K562 (cell line): ENCODE measurements around the gene RAX. TPM values are rescaled to one million over a fixed set of nuclear protein-coding genes. Genes with fewer than 3 reads are reported as not detected.

Experiments used
- BCL6 ChIP-seq: fragments of 250-450 bp; sonication (Bioruptor Pico); IDR thresholded peaks from 2 replicates; pipeline ENCODE4 v1.4.0; 2020
- HDGF ChIP-seq: fragments of 450-650 bp; IDR thresholded peaks from 2 replicates; pipeline ENCODE4 v1.6.1; 2016
- ZBTB34 ChIP-seq: fragments of 250-450 bp; sonication (Bioruptor Pico); IDR thresholded peaks from 2 replicates; pipeline ENCODE4 v1.8.0; 2021; ENCODE audit warnings: mild to moderate bottlenecking, moderate library complexity
- ZNF318 ChIP-seq, 2 experiments: fragments of 450-650 bp; IDR thresholded peaks; 2 replicates each; pipeline ENCODE4 v1.6.1; 2016; ENCODE audit warnings: mild to moderate bottlenecking in 2 of 2, borderline replicate concordance in 1 of 2, low read depth in 1 of 2, moderate library complexity in 1 of 2
- polyA plus RNA-seq, 8 experiments: library from polyadenylated mRNA; depleted of rRNA in 4 of 8; stranded (reverse) in 5 of 8; unstranded in 3 of 8; fragments of >200 nt; fragmentation: Nextera tagmentation in 2 of 8; fragmentation: Illumina TruSeq in 1 of 8; extraction: Ambion mirVana in 2 of 8; extraction: Trizol in 1 of 8; gene quantifications; 2 replicates each; pipeline versions ENCODE4 v1.2.1 to v1.2.3, GENCODE V29; 2011 to 2014; ENCODE audit warnings: inconsistent platforms in 1 of 8, missing spikeins in 1 of 8
- total RNA-seq, 7 experiments: library from RNA; depleted of rRNA in 6 of 7; stranded (reverse); fragments of >200 nt in 6 of 7; fragmentation: Illumina TruSeq in 2 of 7; extraction: Trizol in 2 of 7; gene quantifications; 2 replicates each; pipeline versions ENCODE4 v1.2.1 to v1.2.3, GENCODE V29; 2011 to 2021; ENCODE audit warnings: low replicate concordance in 1 of 7
- TF ChIP-seq, protein P1 (sequence below): sonication (generic); formaldehyde crosslinking; IDR thresholded peaks from 2 replicates; pipeline ENCODE4 v1.8.0; 2022; ENCODE audit warnings: missing genetic modification reagents, mild to moderate bottlenecking, borderline replicate concordance

The RAX gene
- total and polyA plus RNA-seq, 9 of the 15 experiments (the other 6 are each of a cell fraction or from before 2014, with no cell fraction given) = not detected

DNA sequence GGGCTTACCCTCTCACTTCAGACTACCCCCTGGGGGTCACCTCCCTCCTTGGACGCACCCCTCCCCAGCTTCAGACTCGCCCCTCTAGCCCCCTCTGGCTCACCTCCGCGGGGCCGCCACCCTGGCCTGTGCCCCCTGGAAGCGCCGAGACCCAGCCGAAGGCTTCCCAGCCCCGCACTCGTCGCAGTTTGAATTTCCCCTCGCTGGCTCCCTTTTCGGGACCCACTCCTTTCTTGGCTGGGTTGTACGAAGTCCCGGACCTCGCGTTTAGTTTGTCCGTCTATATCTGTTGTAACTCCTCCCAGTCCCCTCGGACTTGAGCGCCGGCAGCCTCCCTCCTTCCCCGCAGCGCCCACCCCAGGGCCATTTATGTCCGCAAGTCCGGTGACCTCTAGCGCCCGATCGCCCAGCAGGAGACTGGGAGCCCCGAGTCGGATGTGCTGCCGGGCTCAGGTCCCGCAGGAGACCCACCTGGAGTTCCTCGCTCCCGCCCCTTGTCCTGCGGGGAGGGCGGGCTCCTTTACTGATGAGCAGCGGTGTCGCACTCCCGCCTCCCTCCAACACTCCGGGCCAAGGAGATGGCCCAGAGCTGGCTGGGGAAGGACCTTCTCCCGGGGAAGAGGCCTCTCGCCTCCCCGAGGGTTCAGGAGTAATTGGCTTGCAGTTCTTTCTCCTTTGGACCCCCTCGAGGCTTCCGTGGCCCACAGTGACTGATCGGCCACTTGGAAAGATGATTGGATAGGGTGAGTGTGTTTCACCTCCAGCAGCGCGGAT, 692 bp upstream of the RAX start (continued):
- TF ChIP-seq, protein P1, sequence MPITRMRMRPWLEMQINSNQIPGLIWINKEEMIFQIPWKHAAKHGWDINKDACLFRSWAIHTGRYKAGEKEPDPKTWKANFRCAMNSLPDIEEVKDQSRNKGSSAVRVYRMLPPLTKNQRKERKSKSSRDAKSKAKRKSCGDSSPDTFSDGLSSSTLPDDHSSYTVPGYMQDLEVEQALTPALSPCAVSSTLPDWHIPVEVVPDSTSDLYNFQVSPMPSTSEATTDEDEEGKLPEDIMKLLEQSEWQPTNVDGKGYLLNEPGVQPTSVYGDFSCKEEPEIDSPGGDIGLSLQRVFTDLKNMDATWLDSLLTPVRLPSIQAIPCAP = no peak
- TF ChIP-seq ZNF318 (IDR thresholded peaks at IDR 0.05; ENCODE audit: borderline replicate concordance in 1 of 2, low read depth in 1 of 2) (no peak), BCL6 (CRISPR knock-in tag) (no peak), HDGF (no peak), ZBTB34 (CRISPR knock-in tag) (no peak)
